HL-60 (cell line): Measurements from ENCODE around the gene HOXB7.

Experiments used
- DNase-seq, 2 experiments: peaks; one replicate each; pipeline ENCODE4 v3.0.0-alpha.2; 2010 to 2020; ENCODE audit warnings: low read depth in 1 of 2, low spot score in 1 of 2
- H3K27ac ChIP-seq: fragments of 250-450 bp; sonication (Bioruptor Pico); replicated peaks from 2 replicates; pipeline ENCODE4 v1.5.1; 2020; ENCODE audit warnings: mild to moderate bottlenecking, moderate library complexity
- H3K27me3 ChIP-seq: fragments of 250-450 bp; sonication (Bioruptor Pico); 2 replicates; pipeline ENCODE4 v1.5.1; 2021; ENCODE audit warnings: mild to moderate bottlenecking, moderate library complexity; ENCODE audit not compliant: insufficient read depth, poor library complexity, severe bottlenecking
- H3K4me3 ChIP-seq: replicated peaks from 2 replicates; pipeline ENCODE4 v1.5.1; 2011; ENCODE audit warnings: mild to moderate bottlenecking, control low read depth, low read length; ENCODE audit not compliant: insufficient read depth
- GABPA ChIP-seq: IDR thresholded peaks from 2 replicates; pipeline ENCODE4 v1.6.1; 2012; ENCODE audit warnings: low read depth
- POLR2AphosphoS5 ChIP-seq: IDR thresholded peaks from 2 replicates; pipeline ENCODE4 v1.6.1; 2012; ENCODE audit warnings: low read depth
- SPI1 ChIP-seq: IDR thresholded peaks from 2 replicates; pipeline ENCODE4 v1.6.1; 2012; ENCODE audit warnings: low read depth, mild to moderate bottlenecking, borderline replicate concordance
- TF ChIP-seq, protein P1 (sequence below): IDR thresholded peaks from 2 replicates; pipeline ENCODE4 v1.6.1; 2012; ENCODE audit warnings: low read depth; ENCODE audit not compliant: insufficient replicate concordance
- TF ChIP-seq, protein P2 (sequence below): IDR thresholded peaks from one replicate; pipeline ENCODE4 v1.5.1; 2011; ENCODE audit warnings: low read length, control low read depth, inconsistent platforms; ENCODE audit not compliant: insufficient read depth

Gene HOXB7

DNA sequence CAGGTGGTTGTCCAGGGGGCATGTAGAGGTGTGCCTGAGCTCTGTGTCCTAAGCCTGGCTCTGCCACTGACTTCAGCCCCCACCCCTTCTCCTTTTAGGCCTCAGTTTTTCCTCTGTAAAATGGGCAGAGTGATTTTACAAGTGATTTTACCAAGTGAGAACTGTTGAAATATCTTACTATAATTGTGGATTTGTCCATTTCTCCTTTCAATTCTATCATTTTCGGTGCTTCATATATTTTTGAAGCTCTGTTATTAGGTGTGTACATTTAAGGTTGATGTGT lies 37.1 kb upstream of the HOXB7 start:
- Histone ChIP-seq H3K27me3 (peaks cover 57% of the 10 kb centered on the region), H3K27ac (no peak overlapping the region), H3K4me3 (no peak overlapping the region)
- no peak for DNase-seq
- TF ChIP-seq GABPA (no peak), SPI1 (no peak), POLR2AphosphoS5 (no peak)
- TF ChIP-seq, protein P1, sequence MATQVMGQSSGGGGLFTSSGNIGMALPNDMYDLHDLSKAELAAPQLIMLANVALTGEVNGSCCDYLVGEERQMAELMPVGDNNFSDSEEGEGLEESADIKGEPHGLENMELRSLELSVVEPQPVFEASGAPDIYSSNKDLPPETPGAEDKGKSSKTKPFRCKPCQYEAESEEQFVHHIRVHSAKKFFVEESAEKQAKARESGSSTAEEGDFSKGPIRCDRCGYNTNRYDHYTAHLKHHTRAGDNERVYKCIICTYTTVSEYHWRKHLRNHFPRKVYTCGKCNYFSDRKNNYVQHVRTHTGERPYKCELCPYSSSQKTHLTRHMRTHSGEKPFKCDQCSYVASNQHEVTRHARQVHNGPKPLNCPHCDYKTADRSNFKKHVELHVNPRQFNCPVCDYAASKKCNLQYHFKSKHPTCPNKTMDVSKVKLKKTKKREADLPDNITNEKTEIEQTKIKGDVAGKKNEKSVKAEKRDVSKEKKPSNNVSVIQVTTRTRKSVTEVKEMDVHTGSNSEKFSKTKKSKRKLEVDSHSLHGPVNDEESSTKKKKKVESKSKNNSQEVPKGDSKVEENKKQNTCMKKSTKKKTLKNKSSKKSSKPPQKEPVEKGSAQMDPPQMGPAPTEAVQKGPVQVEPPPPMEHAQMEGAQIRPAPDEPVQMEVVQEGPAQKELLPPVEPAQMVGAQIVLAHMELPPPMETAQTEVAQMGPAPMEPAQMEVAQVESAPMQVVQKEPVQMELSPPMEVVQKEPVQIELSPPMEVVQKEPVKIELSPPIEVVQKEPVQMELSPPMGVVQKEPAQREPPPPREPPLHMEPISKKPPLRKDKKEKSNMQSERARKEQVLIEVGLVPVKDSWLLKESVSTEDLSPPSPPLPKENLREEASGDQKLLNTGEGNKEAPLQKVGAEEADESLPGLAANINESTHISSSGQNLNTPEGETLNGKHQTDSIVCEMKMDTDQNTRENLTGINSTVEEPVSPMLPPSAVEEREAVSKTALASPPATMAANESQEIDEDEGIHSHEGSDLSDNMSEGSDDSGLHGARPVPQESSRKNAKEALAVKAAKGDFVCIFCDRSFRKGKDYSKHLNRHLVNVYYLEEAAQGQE, result no peak
- TF ChIP-seq, protein P2, sequence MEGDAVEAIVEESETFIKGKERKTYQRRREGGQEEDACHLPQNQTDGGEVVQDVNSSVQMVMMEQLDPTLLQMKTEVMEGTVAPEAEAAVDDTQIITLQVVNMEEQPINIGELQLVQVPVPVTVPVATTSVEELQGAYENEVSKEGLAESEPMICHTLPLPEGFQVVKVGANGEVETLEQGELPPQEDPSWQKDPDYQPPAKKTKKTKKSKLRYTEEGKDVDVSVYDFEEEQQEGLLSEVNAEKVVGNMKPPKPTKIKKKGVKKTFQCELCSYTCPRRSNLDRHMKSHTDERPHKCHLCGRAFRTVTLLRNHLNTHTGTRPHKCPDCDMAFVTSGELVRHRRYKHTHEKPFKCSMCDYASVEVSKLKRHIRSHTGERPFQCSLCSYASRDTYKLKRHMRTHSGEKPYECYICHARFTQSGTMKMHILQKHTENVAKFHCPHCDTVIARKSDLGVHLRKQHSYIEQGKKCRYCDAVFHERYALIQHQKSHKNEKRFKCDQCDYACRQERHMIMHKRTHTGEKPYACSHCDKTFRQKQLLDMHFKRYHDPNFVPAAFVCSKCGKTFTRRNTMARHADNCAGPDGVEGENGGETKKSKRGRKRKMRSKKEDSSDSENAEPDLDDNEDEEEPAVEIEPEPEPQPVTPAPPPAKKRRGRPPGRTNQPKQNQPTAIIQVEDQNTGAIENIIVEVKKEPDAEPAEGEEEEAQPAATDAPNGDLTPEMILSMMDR, result no peak

DNA sequence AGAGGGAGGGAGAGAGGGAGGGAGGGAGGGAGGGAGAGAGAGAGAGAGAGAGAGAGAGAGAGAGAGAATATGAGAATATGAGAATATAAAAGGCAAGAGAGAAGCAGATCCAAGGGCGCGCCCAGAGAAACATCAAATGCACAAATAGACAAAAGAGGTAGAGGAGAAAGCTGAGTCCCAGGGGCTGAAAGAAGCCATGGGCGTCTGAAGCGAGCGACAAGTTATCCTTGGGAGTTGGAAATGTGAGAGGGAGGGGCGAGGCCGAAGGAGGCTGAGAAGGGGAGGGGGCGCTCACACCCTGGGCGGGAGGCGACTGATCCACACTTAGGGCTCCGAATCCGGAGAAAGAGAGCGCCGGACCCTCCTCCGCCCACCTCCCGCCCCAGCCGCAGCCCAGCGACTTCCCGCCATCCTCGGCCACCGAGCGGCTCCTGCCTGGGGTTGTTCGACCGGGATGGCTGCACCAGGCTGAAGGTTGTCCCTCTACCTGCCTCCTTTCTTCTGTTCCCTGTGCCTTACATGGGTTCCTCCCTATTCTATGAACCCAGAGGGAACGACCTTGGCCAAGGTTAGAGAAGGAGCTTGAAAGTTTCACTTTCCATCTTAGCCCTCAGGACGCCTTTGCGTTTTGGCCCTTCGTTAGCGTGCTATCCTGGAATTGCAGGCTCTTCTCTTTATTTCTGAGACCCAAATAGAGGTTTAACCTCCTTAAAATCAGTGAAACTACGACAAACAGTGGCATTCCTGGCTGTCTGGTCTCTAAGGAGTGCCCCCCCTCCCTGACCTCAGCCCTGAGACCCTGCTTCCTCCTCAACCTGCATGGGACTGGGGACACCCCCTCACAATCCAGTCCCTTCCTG lies 36.5 kb upstream of the HOXB7 start:
- no peak overlapping the region for H3K27ac ChIP-seq
- no peak for TF ChIP-seq GABPA
- TF ChIP-seq, protein P1, result no peak
- no peak for TF ChIP-seq SPI1
- TF ChIP-seq, protein P2, result no peak
- no peak for TF ChIP-seq POLR2AphosphoS5
- DNase-seq, result no peak
- peaks cover 62% of the 10 kb centered on the region for H3K27me3 ChIP-seq
- peak overlapping the region; percentile 32 for H3K4me3 ChIP-seq

DNA sequence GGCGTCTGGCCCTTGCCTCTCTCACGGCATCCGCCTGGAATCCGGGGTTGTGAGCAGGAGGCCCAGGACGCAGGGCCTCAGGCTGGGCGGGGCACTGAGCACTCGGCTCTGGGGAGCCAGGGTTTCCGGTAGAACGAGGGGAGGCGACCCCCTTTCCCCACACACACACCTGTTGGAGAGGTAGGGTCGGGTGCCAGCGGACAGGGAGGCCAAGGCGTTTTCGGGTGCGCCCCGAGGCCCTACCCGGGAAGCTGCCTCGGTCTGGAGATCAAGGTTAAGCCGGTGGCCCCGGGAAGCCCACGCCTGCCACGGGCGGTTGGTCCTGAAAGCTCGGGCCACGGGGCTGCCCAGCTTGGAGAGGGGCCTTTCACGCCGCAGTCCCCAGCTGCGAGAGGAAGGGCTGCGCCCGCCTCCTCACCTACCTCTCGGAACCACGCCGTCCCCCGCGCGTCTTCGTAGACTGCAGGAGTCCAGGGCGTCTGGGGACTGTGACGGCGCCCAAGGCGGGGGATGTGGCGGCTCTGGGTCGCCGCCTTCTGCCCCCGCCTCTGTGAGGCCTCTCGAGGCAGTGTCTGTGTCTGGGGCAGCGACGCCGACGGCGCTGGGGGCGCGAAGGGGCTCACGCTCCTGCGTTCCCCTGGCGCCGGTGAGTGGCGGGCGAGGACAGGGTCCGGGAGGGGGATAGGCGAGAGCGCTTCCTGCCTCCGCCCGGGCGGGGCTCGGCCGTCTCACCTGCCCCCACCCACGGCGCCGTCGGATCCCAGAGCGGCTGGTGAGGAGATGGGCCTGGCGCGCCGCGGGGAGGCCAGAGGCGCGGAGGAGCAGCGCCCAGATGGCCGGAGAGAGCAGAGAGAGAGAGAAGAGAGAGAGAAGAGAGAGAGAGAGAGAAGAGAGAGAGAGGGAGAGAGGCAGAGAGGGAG lies 35.6 kb upstream of the HOXB7 start:
- Histone ChIP-seq H3K27me3 (peaks cover 69% of the 10 kb centered on the region), H3K27ac (no peak overlapping the region), H3K4me3 (no peak overlapping the region)
- DNase-seq, result no peak
- TF ChIP-seq GABPA (no peak), POLR2AphosphoS5 (no peak), SPI1 (no peak)
- TF ChIP-seq, protein P1, result no peak
- TF ChIP-seq, protein P2, result no peak
